T-helper 1 cell treated with Interleukin-12 subunit alpha and Interleukin-12 subunit beta and Interleukin-4 antibody, amounts not matched to agents 30 ng/mL and 1 ng/mL, for 36 hours (primary cell): ENCODE results near the gene CYB5A. TPM values are rescaled to one million over a fixed set of nuclear protein-coding genes. Genes with fewer than 3 reads are reported as not detected.

ENCODE experiments used
- intact Hi-C: fragments of 100-400 bp; cut with micrococcal nuclease; formaldehyde crosslinking; loops from one replicate; pipeline ENCODE4 v1.15.1; 2024
- total RNA-seq: library from RNA; stranded (reverse); gene quantifications from 2 replicates; pipeline ENCODE4 v1.2.3, GENCODE V29; 2022

Gene CYB5A
- total RNA-seq, 1 donor from 2014 or later, result 34.3 TPM

DNA sequence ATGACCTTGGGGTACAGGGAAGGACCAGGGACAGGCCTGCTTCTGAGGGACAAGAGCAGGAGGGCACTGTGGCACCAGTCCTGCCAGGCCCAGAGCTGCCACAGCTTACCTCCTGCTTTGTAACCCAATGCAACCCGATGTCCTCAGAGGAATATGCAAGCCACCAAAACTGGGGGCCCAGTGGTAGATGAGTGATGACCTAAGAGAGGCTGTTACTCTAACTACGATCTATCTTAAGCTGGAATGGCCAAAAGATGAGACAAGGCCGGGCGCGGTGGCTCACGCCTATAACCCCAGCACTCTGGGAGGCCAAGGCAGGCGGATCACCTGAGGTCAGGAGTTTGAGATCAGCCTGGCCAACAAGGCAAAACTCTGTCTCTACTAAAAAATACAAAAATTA, 12.8 kb downstream of the CYB5A start:
- intact Hi-C loops, result no loop called here

DNA sequence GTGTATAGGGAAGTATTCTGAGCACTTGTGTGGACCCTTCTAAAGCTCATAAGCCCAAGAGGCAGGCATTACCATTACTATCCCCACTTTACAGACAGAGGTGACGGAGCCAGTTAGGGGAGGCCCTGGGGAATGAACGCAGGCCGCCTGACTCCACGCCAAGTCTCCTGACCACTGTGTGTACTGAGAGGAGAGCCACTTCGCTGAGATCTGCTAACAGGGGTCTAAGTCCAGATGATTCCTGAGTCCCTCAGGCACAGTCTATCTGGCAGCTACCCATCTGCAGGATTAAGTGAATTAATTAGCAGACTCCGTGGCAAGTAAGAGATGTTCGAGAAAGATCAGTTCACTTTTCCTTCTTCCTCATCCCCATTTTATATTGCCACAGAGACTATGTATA, 13.7 kb downstream of the CYB5A start:
- intact Hi-C loops, result no loop called here

DNA sequence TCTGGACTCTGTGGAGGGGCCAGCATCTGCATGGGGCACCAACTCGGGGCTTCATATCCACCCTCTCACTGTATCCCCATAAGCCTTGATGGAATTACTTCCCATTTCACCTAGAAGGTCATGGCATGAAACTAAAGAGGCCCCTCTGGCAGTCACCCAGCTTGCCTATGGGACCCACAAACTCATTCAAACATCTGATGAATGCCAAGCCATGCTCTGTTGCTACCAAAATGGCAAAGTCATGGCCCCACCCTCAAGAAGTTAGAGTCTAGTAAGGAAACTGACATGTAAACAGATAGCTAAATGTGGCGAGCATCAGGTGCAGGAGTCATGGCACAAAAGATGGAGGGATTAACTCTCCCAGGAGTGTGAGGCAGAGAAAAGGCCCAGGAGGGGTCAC, 14.5 kb downstream of the CYB5A start:
- intact Hi-C loops, result no loop called here

DNA sequence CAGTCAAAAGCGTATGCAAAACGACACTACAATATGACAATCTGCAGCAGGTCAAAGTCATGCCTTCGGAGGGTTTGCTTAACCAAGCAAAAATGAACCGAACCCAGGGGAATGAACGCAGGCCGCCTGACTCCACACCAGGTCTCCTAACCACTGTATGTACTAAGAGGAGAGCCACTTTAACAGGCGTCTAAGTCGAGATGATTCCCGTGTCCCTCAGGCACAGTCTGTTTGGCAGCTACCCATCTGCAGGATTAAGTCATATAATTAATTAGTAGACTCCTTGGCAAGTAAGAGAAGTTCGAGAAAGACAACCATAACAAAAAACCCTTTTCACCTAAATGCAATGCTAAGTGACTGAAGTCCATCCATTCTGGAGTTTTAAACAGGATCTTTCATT, 15.2 kb downstream of the CYB5A start:
- intact Hi-C loops, result no loop called here

DNA sequence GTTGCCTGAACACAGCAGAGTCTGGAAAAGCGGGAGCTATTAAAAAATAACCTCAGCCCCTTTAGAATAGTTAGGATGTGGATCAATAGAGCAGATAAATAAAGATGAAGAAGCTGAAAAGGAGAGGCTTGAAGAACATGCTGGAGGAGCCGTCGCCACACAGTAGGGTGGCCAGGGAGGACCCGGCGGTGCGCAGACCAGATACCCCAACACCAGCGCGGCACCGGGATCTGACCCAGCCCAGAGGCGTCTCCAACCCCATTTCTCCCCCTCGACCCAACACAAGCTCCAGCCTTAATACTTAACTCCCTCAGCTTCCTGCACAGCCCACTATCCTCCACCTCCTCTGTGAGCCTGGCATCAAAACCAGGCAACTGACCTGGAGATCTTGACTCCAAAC, 16.0 kb downstream of the CYB5A start:
- intact Hi-C loops, result no loop called here

DNA sequence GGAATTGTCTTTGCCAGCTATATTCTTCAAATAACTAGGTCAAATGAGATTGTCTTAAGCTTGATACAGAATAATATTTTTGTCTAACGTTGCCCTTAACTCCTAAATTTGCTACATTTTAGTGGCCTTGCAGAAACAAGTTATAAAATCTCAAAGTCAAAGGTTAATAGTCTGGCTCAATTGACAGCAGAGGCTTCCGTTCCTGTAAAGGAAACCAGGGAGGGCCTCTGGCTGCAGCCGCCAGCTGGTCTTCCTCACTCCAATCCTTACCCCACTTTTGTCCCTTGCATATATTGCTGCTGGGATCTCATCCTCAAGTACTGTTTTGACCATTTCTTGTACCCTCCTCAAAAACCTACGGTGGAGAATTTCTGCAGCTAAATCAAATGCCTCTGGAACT, 17.1 kb downstream of the CYB5A start:
- intact Hi-C loops, result no loop called here

DNA sequence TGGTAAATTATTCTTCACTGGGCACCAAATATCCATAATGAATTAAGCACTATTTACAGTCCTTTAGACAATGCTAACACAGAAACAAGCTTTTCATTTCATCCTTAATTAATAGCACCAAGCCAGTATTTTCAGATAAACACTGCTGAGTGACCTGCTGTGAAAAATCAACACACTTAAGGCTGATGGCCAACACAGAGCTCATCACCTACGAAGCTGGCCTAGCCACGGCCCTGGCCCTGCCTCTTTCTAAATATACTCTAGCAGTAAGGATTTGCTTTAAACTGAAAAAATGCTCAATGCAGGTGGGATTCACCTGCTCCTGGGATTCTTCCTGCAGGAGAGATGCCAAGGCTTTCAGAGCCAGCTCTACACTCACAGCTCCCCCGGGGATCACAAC, 18.4 kb downstream of the CYB5A start:
- intact Hi-C loops, result no loop called here

DNA sequence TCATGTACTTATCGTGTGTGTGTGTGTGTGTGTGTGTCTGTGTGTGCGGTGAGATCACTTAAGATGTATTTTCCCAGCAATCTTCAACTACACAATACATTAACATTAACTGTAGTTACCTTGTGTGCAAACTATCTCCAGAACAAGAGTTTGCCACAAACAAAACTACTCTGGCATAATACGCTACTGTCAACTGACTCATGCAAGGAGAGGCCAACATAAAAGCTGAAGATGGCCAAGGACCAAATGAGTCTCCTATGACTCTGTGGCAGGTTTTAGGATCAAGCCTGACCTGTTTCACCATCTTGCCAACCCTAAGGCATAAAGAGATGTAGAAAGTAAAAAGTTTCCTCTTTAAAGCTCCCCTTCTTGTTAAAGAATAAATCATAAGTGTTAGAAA, 20.1 kb downstream of the CYB5A start:
- intact Hi-C loops, result no loop called here

DNA sequence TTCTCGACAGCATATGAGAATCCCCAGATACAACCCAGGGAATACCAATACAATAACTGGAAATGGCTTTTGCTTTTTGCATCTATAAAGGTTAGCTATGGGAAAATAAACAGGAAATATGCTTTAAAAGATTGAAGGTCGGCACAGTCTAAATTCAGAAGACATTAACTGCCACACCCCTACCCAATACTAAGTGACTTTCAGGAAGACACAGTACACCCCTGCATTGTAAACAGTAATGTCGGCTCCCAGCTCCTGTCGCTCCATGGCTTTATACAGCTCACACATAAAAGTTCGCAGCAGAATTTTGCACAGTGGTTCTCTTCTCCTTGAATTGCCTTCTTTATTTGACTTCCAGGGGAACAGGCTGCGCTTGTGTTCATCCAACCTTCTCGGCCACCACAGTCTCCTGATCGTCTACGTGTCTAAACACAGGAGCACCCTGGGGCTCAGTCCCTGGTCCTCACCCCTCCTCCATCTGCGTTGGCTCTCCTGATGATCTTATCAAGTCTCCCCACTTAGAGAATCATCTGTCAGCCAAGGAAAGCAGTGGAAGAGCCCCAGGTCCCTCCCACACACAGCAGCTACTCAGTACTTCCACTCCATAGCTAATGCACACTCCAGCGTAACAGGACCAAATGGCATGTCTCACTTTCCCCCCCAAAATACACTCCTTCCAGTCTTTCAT, 22.7 kb downstream of the CYB5A start:
- intact Hi-C loops, result no loop called here

DNA sequence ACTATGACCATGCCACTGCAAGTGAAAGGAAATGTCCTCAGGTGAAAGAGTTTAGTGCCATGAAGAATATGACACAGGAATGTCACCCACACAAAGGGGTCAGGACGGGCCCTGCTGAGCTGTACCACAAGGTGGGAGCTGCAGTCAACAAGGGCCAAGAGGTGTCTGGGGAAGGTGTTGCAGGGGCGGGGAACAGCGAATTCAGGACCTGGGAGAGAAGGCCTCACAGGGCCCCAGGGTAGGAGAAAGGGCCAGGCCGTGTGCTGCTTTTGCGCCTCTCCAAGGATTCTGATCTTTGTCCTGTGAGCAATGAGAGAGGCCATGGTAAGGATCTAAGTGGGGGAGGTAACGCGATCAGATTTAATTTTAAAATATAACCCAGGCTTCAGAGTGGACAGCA, 23.6 kb downstream of the CYB5A start:
- intact Hi-C loops, result no loop called here

DNA sequence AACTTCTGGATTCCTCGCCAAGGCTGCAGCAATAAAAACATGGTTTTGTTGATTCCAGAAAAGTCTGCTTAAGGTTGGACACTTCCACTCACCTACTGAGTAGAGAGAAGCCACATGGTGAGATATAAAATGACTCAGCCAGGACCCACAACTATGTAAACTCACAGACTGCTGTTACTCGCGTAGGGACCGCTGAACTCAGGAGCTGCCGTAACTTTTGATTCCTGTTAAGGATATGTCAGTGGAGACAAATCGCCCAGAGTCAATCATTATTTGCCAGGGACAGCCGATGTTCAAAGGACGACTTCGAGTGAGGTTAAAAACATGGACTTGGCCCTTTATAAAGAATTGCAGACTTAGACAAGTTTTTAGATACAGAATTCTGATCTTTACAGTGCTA, 25.6 kb downstream of the CYB5A start:
- intact Hi-C loops, result no loop called here

DNA sequence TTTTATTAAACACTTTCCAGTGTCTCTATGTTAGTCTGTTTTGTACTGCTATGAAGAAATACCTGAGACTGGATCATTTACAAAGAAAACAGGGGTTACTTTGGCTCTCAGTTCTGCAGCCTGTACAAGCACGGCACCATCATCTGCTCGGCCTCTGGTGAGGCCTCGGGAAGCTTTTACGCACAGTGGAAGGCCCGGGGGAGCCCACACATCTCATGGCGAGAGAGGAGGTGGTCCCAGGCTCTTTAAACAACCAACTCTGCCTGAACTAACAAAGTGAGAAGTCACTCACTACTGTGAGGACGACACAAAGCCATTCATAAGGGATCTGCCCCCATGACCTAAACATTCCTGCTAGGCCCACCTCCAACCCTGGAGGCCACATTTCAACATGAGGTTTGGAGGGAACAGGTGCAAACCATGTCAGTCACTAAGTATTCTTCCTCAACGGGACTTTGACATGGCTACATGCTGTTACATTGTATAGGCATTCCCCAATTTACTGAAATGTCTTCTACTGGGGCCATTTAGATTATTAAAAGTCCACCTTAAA, 26.1 kb downstream of the CYB5A start:
- intact Hi-C loops, result no loop called here

DNA sequence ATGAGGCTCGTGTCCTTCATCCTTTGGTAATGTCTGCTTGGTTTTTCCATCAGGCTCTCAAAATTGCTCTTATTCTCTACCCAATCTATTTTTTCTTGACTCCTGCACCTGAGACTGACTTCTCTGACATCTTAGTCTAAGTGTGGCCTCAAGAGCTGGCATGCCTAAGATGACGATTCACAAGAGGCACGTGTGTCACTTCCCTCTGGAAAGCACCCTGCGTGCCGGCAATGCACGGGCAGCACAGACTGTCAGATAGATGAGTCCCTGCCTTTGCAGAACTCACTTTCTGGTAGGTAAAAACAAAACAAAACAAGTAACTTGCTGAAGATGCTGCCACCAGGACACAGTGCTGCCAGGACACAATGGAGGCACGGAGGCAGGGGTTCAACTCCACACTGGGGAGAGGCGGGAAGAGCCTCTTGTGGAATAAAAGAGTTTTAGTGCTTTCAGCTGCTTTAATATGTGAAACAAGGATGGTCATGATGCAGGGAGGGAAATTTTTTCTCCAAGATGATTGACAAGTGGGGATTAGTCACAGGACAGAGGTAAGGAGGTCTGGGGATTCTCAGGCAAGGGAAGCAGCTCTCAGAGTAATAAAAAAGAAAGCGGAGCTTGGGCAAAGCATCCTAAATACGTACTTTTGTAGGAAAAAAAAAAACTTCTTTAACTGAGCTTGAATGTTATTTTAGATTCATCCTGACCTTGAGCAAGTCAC, 27.3 kb downstream of the CYB5A start:
- intact Hi-C loops, result no loop called here

DNA sequence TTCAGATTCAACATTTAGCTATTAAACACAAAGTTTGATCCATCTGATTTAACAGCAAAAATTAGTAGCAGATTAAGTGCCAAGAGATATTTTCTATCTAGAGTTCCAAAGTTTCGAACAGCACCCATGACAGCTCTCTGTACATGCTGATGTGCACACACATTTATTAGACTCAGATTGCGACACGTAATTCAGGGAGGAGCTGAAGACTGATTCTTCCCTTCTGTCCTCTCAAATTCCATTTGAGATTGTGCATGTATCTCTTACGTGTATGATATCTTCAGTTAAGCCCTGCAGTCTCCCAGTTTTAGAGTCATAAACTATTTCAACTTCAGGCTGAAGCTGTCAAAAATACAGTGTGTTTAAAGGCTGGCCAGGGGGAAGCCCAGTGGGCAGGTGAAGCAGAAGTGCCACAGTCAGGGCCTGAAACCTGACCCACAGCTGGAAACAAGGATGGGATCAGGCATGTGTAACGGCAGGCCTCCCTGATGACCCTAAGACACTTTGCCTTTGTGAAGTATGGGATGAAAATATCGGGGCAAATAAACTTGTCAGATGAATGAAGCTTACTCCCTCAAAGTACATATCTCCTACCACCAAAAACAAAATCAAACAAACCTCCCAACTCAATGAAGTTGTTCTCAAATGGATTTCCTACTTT, 30.6 kb downstream of the CYB5A start:
- intact Hi-C loops, result no loop called here

DNA sequence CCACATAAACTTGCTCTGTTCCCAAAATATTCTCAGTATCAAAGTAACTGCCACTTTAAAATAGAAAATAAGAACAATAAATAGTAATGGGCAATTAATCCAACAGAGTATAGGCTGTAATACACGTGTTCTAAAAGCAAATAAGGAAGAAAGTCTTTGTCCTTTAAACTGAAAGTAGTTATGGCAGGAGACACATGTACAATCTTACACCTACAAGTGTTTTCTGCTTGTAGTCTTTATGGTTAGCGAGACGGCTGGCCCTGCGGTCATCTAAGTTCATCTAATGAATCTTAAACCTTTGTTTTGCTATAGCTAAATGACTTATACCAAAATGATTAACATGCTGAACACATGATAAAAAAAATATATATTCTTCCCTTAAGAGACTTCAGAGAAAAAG, 32.4 kb downstream of the CYB5A start:
- intact Hi-C loops, result no loop called here

DNA sequence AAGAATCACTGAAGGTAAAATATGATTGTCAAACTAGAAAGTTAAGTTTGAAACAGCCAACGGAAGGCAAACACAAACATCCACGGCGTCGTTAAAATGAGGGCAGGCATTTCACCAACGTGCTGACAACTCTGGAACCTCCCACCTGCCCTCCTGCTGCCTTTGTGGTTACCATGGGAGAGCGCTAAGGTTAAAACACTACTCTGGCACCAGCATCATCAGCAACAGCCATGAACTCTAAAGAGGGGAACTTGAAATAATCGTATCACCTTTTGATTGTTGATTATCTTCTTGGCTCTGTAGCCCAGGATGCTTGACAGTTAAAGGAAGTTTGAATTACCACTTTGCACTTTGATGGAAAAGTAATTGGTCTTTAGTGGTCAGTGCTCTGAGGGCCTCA, 34.7 kb downstream of the CYB5A start:
- intact Hi-C loops, result no loop called here

DNA sequence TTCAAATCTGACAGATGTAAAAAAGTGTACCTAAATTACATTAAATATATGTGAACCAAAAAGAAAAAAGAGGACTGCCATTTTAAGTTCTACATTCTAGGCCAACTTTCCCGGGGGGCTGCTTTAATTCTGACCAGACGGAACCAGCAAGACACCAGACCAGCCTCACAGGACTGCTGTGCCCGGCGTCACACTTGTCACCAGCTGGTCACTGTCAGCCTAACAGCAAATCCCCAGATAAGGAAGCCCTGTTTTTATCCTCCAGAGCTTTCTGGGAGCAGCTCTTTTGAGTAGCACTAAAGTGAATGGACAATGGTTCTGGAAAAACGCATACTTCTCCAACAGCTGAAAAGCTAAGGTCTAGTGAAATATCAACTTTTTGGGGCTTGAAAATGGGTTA, 35.6 kb downstream of the CYB5A start:
- intact Hi-C loops, result no loop called here

DNA sequence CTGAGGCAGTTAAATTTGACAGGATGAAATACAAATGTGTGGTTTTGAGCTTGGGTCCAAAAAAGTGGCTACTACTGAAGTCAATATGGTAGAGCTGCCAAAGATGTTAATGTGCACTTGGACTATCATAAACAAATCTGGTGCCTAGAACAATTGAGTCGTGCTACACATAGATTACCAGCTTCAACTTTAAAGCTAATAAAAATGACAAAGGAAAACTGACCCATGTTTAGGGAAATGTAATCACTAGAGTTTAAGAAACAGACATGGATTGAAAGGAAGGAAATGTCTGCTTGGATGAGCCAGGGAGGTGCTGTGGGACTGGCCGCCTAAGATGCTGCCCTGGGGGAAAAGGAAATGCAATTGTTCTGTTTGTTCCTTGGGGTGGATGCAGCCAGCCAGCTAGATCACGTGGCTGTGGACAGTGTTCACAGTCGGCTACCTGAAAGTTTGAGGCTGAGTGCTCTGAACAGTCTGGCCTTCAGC, 36.6 kb downstream of the CYB5A start:
- intact Hi-C loops, result no loop called here

DNA sequence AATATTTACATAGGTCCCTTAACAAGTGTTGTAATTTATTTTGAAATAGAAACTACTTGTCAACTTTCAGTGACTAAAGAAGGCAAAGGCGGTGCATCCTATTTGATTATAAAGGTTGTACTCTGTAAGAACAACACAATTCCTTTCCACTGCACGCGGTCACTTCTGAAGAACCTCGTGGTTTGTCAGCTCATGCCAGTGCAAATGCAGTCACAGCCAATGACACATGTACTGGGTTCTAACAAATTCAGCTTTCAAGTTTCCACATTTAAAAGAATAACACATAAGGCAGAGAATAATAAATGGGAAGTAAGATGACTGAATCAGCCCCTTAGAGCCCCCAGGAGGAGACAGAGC, 39.7 kb downstream of the CYB5A start:
- intact Hi-C loops, result no loop called here

DNA sequence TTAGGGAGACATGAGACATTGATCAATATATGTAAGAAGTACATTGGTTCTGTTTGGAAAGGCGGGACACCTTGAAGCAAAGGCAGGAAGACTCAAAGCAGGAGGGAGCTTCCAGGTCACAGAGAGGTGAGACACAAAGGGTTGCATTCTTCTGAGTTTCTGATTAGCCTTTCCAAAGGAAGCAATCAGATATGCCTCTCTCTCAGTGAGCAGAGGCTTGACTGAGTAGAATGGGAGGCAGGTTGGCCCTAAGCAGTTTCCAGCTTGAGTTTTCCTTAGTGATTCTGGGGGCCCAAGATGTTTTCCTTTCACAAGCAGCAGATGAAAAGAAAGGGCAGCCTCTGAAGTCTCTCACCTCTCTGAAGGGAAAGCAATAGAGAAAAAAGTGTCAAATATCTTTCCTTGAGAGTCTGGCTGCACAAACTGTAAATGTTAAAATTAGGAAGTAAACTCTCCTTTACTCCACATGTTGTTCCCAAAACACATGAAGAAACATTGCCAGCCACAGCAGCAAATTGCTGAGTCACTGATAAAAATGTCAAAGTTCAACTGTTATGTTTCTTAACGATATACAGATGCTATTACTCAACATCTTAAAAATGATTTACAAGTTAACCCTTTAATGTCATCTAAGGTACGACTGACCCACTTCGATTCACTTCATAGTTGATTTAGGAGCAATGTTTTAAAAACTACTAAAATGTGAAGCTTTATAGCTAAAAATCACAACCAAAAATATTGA, 40.3 kb downstream of the CYB5A start:
- intact Hi-C loops, result no loop called here

DNA sequence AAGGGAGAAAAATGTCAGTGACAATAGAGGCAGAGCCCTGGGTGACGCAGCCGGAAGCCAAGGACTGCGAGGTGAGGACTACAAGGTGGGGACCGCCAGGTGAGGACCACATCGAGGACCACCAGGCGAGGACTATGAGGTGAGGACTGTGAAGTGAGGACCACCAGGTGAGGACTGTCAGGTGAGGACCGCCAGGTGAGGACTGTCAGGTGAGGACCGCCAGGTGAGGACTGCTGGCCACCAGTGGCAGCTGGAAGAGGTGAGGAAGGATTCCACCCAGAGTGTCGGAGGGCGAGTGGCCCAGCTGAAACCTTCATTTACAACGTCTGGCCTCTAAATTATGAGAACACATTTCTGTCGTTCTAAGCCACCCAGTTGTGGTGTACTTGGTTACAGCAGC, 41.6 kb downstream of the CYB5A start:
- intact Hi-C loops, result no loop called here
